Thyroid gland (tissue), 4 donors: ENCODE measurements around the gene ADRA1B.

Experiments used
- POLR2A ChIP-seq, 2 donors: fragments of 450-650 bp; IDR thresholded peaks; one replicate each; pipeline ENCODE4 v1.6.1; 2017; ENCODE audit warnings: antibody characterized with exemption in 2 of 2, mild to moderate bottlenecking in 2 of 2, moderate library complexity in 1 of 2
- TF ChIP-seq, protein P1 (sequence below), 6 experiments: fragments of 200-600 bp in 3 of 6; fragments of 450-650 bp in 3 of 6; sonication (generic) in 3 of 6; IDR thresholded peaks; one replicate each; pipeline ENCODE4 v1.5.1; 2016 to 2019; ENCODE audit warnings: antibody characterized with exemption in 6 of 6, mild to moderate bottlenecking in 2 of 6, inconsistent platforms in 1 of 6, moderate library complexity in 1 of 6

DNA sequence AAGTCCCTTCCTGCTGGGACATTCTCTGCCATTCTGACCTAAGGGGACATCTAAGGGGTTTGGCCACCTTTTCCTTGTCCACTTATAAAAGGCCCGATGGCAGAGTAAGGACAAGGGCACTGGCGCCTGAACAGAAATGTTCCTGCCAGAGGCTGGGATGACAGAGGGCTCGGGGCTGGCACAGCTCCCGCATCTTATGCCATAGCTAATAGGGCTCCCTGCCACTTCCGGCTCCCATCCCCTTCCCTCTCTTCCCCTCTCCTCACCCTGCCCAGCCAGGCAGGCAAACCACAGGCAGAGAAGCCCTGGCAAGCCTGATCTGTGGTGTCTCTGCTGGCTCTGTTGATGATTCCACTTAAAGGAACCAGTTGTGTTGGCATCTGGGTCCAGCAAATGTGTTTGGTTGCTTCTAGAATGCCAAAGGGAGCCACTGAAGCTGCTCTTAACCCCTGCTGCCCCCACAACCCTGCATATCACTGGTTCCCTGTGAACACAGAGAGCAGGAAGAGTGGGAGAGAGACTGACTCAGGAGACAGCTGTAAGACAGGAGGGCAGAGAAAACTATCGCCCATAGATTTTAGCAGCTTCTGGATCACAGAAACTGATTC, 18.4 kb upstream of the ADRA1B start:
- TF ChIP-seq, protein P1, sequence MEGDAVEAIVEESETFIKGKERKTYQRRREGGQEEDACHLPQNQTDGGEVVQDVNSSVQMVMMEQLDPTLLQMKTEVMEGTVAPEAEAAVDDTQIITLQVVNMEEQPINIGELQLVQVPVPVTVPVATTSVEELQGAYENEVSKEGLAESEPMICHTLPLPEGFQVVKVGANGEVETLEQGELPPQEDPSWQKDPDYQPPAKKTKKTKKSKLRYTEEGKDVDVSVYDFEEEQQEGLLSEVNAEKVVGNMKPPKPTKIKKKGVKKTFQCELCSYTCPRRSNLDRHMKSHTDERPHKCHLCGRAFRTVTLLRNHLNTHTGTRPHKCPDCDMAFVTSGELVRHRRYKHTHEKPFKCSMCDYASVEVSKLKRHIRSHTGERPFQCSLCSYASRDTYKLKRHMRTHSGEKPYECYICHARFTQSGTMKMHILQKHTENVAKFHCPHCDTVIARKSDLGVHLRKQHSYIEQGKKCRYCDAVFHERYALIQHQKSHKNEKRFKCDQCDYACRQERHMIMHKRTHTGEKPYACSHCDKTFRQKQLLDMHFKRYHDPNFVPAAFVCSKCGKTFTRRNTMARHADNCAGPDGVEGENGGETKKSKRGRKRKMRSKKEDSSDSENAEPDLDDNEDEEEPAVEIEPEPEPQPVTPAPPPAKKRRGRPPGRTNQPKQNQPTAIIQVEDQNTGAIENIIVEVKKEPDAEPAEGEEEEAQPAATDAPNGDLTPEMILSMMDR (IDR thresholded peaks at IDR 0.05), result no peak
- TF ChIP-seq POLR2A (IDR thresholded peaks at IDR 0.05), result no peak
